ENCODE data around the gene ENTHD1.

ENTHD1 gene

DNA sequence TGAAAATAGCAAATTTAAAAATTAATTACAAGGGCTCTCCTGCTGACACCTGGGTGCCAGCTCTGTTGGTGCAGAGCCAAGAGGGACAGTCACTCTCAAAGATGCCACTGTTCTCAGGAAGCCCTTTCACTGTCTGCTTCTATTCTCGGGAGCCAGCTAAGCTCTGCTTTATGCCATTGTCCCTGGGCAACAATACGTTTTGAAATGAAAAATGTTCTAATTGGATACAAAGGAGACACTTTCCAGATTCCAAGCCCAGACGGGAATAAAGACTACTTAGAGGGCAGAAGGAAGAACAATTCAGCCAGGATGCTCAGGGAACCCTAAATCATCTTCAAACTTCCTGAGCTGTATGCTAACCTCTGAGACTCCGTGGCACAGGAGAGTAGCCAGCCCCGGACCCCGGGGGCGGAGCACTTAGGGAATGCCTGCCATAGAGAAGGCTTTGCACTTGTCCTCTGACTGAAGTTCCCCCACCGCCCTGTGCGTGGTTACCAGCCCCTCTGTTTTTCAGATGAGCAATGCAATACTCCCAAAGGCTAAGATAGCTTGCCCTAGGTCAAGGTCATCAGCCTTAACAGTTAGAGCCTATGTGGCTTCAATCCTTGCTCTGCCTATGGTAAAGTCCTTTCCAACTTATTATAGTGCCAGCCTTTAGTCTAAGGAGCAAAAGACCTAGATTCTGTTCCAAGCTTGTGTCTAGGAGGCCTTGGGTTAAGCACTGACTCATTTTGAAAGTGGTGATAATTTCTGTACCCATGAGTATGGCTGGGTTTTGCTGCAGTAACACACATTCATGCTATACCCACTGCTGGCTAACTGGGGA is 172.1 kb downstream of the ENTHD1 start:
- TF ChIP-seq, protein P1, sequence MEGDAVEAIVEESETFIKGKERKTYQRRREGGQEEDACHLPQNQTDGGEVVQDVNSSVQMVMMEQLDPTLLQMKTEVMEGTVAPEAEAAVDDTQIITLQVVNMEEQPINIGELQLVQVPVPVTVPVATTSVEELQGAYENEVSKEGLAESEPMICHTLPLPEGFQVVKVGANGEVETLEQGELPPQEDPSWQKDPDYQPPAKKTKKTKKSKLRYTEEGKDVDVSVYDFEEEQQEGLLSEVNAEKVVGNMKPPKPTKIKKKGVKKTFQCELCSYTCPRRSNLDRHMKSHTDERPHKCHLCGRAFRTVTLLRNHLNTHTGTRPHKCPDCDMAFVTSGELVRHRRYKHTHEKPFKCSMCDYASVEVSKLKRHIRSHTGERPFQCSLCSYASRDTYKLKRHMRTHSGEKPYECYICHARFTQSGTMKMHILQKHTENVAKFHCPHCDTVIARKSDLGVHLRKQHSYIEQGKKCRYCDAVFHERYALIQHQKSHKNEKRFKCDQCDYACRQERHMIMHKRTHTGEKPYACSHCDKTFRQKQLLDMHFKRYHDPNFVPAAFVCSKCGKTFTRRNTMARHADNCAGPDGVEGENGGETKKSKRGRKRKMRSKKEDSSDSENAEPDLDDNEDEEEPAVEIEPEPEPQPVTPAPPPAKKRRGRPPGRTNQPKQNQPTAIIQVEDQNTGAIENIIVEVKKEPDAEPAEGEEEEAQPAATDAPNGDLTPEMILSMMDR (conservative IDR thresholded peaks at IDR 0.05; ENCODE audit: low read depth, low read length), result no peak
- Histone ChIP-seq H3K36me3 (ENCODE audit: insufficient read depth) (no peaks in the 10 kb centered on the region), H3K4me2 (no peak overlapping the region), H3K27me3 (ENCODE audit: insufficient read depth, low read depth) (peaks cover 39% of the 10 kb centered on the region), H3K27ac (no peak overlapping the region), H2AFZ (ENCODE audit: low read depth) (no peak overlapping the region), H3K4me3 (IDR thresholded peaks at IDR 0.05; ENCODE audit: insufficient read depth, low read depth, low read length) (no peak overlapping the region), H4K20me1 (ENCODE audit: insufficient read depth) (no peaks in the 10 kb centered on the region), H3K4me1 (ENCODE audit: low read depth, poor library complexity, severe bottlenecking) (no peaks in the 10 kb centered on the region), H3K9ac (no peak overlapping the region), H3K79me2 (ENCODE audit: insufficient read depth, low read depth) (no peaks in the 10 kb centered on the region)

DNA sequence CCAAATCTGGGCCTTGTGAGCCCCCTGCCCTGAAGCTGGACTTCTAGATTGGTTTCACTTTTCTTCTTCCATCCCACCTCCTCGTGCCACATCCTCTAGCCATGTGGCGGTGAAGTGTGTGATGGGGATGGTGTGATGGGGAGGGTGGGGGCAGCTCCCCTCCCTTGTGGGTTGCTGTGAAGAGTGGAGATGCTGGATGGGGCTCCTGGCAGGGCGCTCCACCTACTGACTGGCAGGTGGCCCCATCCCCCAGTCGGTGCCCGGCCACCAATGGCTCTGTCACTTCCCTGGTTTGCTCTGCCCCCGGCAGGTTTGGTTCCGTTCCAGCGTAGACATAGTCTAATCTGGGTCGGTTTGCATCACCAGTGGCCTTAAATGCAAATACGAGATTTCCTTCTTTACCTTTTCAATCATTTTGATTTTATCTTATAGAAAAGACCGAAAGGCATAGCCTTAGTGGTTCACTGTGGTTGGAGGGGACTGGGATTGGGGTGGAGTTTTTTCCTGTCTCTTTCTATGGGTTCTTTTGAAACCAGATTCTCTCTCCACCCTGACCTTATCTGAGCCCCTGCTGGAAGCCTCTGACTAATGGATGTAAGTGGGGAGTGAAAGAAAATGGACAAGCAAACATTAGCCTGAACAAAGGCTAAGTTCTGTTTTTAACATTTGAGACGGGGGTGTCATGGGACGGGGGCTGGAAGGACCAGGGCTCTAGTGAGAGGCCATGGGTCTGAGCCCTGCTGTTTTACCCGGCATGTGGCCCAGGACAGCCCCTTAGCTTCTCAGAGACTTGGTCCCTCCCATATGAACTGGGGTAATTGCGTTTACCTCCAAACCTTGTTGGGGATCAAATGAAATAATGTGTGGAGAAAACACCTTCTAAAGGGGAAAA is 173.8 kb downstream of the ENTHD1 start:
- H3K27ac ChIP-seq, result no peak overlapping the region
- TF ChIP-seq, protein P1 (conservative IDR thresholded peaks at IDR 0.05; ENCODE audit: low read depth, low read length), result no peak

DNA sequence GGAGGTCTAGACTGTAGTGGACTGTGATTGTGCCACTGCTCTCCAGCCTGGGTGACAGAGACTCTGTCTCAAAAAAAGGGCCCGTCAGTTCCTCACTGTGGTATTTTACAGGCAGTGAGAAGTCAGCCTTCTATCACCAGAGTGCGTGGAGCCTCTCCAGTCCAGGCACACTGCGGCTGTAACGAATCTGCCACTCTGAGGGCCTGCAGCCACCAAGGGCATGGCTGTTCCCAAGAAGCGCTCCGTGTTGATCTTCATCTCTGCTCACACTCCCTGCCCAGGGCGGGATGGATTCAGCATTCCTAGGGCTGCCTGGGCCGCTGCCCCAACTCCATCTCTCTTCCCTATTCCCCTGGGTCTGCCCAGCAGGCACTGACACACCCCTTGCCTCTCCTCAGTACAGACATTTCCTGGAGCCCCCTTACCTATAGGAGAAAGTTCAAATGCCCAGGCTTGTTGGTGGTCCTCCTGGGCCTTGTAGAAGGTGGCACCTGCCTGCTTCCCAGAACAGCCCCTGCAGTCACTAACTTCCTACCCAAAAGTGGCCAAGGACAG is 174.6 kb downstream of the ENTHD1 start:
- Histone ChIP-seq H3K79me2 (ENCODE audit: insufficient read depth, low read depth) (no peaks in the 10 kb centered on the region), H3K4me1 (ENCODE audit: low read depth, poor library complexity, severe bottlenecking) (no peaks in the 10 kb centered on the region), H3K27ac (no peak overlapping the region), H3K4me3 (IDR thresholded peaks at IDR 0.05; ENCODE audit: insufficient read depth, low read depth, low read length) (no peak overlapping the region), H4K20me1 (ENCODE audit: insufficient read depth) (no peaks in the 10 kb centered on the region), H3K4me2 (no peak overlapping the region), H3K27me3 (ENCODE audit: insufficient read depth, low read depth) (peaks cover 28% of the 10 kb centered on the region), H3K9ac (no peak overlapping the region), H3K36me3 (ENCODE audit: insufficient read depth) (no peaks in the 10 kb centered on the region), H2AFZ (ENCODE audit: low read depth) (no peak overlapping the region)
- TF ChIP-seq, protein P1 (conservative IDR thresholded peaks at IDR 0.05; ENCODE audit: low read depth, low read length), result no peak

More for the DNA sequence above, 173.8 kb downstream of the ENTHD1 start:
- Histone ChIP-seq H4K20me1 (ENCODE audit: insufficient read depth) (no peaks in the 10 kb centered on the region), H3K27me3 (ENCODE audit: insufficient read depth, low read depth) (peaks cover 34% of the 10 kb centered on the region), H3K4me2 (no peak overlapping the region), H3K4me1 (ENCODE audit: low read depth, poor library complexity, severe bottlenecking) (no peaks in the 10 kb centered on the region), H2AFZ (ENCODE audit: low read depth) (no peak overlapping the region), H3K79me2 (ENCODE audit: insufficient read depth, low read depth) (no peaks in the 10 kb centered on the region), H3K9ac (no peak overlapping the region), H3K36me3 (ENCODE audit: insufficient read depth) (no peaks in the 10 kb centered on the region), H3K4me3 (IDR thresholded peaks at IDR 0.05; ENCODE audit: insufficient read depth, low read depth, low read length) (no peak overlapping the region)

DNA sequence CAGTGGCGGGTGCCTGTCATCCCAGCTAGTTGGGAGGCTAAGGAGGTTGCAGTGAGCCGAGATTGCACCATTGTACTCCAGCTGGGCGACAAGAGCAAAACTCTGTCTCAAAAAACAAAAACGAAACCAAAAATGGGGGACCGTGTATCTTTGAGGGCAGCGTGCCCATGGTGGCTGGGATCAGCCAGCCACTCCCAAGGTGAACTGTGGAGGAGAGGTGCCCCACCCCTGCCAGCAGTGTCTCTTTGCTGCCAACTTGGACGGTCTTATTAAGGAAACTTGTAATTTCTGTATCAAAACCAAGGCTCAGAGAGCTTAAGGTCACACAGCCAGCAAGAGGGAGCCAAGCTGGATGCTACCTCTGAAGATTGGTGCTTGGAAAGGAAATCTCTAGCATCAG is 175.4 kb downstream of the ENTHD1 start:
- TF ChIP-seq, protein P1 (conservative IDR thresholded peaks at IDR 0.05; ENCODE audit: low read depth, low read length), result no peak

More for the DNA sequence above, 175.4 kb downstream of the ENTHD1 start:
- Histone ChIP-seq H3K4me2 (no peak overlapping the region), H3K9ac (no peak overlapping the region), H4K20me1 (ENCODE audit: insufficient read depth) (no peaks in the 10 kb centered on the region), H3K27ac (no peak overlapping the region), H3K4me3 (IDR thresholded peaks at IDR 0.05; ENCODE audit: insufficient read depth, low read depth, low read length) (no peak overlapping the region), H3K27me3 (ENCODE audit: insufficient read depth, low read depth) (peaks cover 34% of the 10 kb centered on the region), H3K36me3 (ENCODE audit: insufficient read depth) (no peaks in the 10 kb centered on the region), H3K4me1 (ENCODE audit: low read depth, poor library complexity, severe bottlenecking) (no peaks in the 10 kb centered on the region), H2AFZ (ENCODE audit: low read depth) (no peak overlapping the region), H3K79me2 (ENCODE audit: insufficient read depth, low read depth) (no peaks in the 10 kb centered on the region)
